GM13977 (cell line): ENCODE measurements around the gene CPED1.

Experiments used
- DNase-seq: peaks from one replicate; pipeline ENCODE4 v3.0.0; 2012; ENCODE audit warnings: low spot score
- CTCF ChIP-seq: IDR thresholded peaks from 2 replicates; pipeline ENCODE4 v1.5.1; 2012; ENCODE audit warnings: mild to moderate bottlenecking, control low read depth; ENCODE audit not compliant: insufficient read depth; ENCODE audit errors: extremely low read depth, missing control alignments
- in situ Hi-C: fragments of 300-500 bp; cut with MboI; formaldehyde crosslinking; loops from one replicate; pipeline ENCODE4 v1.12.0; 2022; ENCODE audit warnings: low sequenced_read_pairs, low pct_unique_long_range_greater_than_20kb, mixed read lengths, inconsistent platforms; ENCODE audit not compliant: unreplicated experiment

The CPED1 gene

GRCh38 chr7:121169469-121169868 is 181.0 kb downstream of the CPED1 start:
- no peak for TF ChIP-seq CTCF
- in situ Hi-C loops, result no loop called here
- no peak for DNase-seq

DNA sequence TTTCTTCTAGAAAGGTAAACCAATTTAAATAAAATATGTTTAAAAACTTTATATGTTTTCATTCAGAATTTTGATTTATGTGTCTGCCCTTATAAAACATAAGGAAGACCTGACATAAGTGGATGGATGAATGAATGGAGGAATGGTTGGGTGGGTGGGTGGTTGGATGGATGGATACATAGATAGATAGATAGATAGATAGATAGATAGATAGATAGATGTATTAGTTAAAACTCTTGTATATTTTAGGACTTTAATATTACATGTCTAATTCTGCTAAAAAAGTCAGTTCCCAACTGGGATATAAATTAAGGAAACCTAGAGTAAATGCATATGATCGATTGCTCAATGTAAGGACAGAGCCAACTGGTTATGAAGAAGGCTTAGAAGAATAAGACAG is 184.0 kb downstream of the CPED1 start:
- no peak for DNase-seq
- no peak for TF ChIP-seq CTCF
- in situ Hi-C loops, result no loop called here

GRCh38 chr7:121175826-121176225 is 187.3 kb downstream of the CPED1 start:
- DNase-seq, result no peak
- TF ChIP-seq CTCF, result no peak
- in situ Hi-C loops, result no loop called here

- no peak for TF ChIP-seq CTCF
- in situ Hi-C loops, result no loop called here
- no peak for DNase-seq
Observed at GRCh38 chr7:121178452-121178851, 189.9 kb downstream of the CPED1 start.

- no peak for TF ChIP-seq CTCF
- in situ Hi-C loops, result no loop called here
- DNase-seq, result no peak
Observed at GRCh38 chr7:121178869-121179497, 190.5 kb downstream of the CPED1 start.

GRCh38 chr7:121180436-121181063 is 192.0 kb downstream of the CPED1 start:
- in situ Hi-C loops, result no loop called here
- peak; percentile 11 for DNase-seq
- no peak for TF ChIP-seq CTCF
